Measurements from ENCODE around the gene ACVR1. TPM values are rescaled to one million over a fixed set of nuclear protein-coding genes. Genes with fewer than 3 reads are reported as not detected.

The ACVR1 gene
- total RNA-seq, 1 experiment from 2014 or later: 17.1 TPM

DNA sequence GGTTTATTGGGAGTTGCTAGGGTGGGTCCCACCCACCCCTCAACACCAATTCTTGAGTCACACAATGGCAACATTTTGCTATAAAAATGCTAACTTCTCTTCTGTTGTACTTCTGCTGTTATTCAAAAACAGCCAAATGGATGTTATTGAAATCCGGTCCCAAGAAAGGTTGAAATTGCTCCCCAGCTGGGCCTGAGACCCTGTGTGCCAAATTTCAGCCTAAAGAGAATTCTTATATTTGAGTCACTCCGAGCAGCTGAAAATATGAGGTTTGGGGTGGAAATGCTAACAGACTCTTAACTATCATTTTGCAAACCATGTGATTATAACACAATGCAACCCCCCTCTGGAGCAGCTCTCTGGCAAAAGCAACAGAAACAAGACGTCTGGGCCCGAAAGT is 27.0 kb upstream of the ACVR1 start:
- Histone ChIP-seq H3K9me3 (ENCODE audit: low read depth, low read length, poor library complexity, severe bottlenecking) (no peaks in the 10 kb centered on the region), H3K27me3 (replicated peaks; ENCODE audit: insufficient read depth, low read depth, low read length, poor library complexity) (no peaks in the 10 kb centered on the region), H3K27ac (ENCODE audit: low read depth, low read length, poor library complexity, severe bottlenecking) (no peak overlapping the region), H3K4me1 (ENCODE audit: insufficient read depth, low read length, poor library complexity, severe bottlenecking) (no peaks in the 10 kb centered on the region), H3K4me3 (ENCODE audit: low read depth, low read length, poor library complexity, severe bottlenecking) (no peak overlapping the region), H3K36me3 (ENCODE audit: insufficient read depth, low read length, poor library complexity, severe bottlenecking) (no peaks in the 10 kb centered on the region)
- ChIA-PET CTCF (interaction anchor here (0.6 to 1.0 kb wide), 2 partner anchors 87 to 278 kb away, joined by 3 to 5 read pairs; no protein-coding TSS in a partner anchor), POLR2A (ENCODE audit: low non-redundant PET) (no interaction called here)
- DNase-seq (ENCODE audit: low spot score): no peak
- TF ChIP-seq EZH2 (IDR thresholded peaks at IDR 0.05; ENCODE audit: borderline replicate concordance, low read depth, low read length, poor library complexity, severe bottlenecking): no peak
- TF ChIP-seq, protein P1, sequence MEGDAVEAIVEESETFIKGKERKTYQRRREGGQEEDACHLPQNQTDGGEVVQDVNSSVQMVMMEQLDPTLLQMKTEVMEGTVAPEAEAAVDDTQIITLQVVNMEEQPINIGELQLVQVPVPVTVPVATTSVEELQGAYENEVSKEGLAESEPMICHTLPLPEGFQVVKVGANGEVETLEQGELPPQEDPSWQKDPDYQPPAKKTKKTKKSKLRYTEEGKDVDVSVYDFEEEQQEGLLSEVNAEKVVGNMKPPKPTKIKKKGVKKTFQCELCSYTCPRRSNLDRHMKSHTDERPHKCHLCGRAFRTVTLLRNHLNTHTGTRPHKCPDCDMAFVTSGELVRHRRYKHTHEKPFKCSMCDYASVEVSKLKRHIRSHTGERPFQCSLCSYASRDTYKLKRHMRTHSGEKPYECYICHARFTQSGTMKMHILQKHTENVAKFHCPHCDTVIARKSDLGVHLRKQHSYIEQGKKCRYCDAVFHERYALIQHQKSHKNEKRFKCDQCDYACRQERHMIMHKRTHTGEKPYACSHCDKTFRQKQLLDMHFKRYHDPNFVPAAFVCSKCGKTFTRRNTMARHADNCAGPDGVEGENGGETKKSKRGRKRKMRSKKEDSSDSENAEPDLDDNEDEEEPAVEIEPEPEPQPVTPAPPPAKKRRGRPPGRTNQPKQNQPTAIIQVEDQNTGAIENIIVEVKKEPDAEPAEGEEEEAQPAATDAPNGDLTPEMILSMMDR (conservative IDR thresholded peaks at IDR 0.05; ENCODE audit: low read depth, low read length): no peak
- intact Hi-C loops (cut with micrococcal nuclease; ENCODE audit: unreplicated experiment): no loop called here
- BruUV-seq (replicated peaks): no TSS peak

DNA sequence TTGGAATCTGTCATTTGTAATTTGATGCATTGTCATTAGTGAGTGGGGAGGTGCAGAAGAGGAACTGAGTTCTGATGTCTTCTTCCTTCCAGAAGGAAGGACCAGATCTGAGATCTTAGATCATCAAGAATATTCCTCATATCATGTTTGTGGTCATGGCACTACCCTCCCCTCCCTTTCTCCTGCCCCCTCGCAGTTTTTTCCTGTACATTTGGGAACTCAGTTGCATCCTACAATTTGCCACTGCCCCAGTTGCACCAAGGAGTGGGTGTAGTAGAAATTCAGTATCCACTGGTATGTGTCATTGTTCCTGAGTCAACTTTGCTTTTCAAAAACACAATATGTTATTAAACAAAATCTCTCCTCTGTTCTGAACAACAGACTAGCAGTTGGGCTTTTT is 26.6 kb upstream of the ACVR1 start:
- DNase-seq (ENCODE audit: low spot score): no peak
- CTCF ChIA-PET: interaction anchor here (0.6 to 1.0 kb wide), 2 partner anchors 87 to 279 kb away, joined by 3 to 5 read pairs; no protein-coding TSS in a partner anchor
- H3K27ac ChIP-seq (ENCODE audit: low read depth, low read length, poor library complexity, severe bottlenecking): no peak overlapping the region
- H3K9me3 ChIP-seq (ENCODE audit: low read depth, low read length, poor library complexity, severe bottlenecking): no peaks in the 10 kb centered on the region
- BruUV-seq (replicated peaks): no TSS peak
- POLR2A ChIA-PET (ENCODE audit: low non-redundant PET): no interaction called here
- no peak overlapping the region for H3K4me3 ChIP-seq (ENCODE audit: low read depth, low read length, poor library complexity, severe bottlenecking)
- H3K27me3 ChIP-seq (replicated peaks; ENCODE audit: insufficient read depth, low read depth, low read length, poor library complexity): no peaks in the 10 kb centered on the region
- H3K36me3 ChIP-seq (ENCODE audit: insufficient read depth, low read length, poor library complexity, severe bottlenecking): no peaks in the 10 kb centered on the region
- no peaks in the 10 kb centered on the region for H3K4me1 ChIP-seq (ENCODE audit: insufficient read depth, low read length, poor library complexity, severe bottlenecking)
- intact Hi-C loops (cut with micrococcal nuclease; ENCODE audit: unreplicated experiment): no loop called here
- no peak for TF ChIP-seq EZH2 (IDR thresholded peaks at IDR 0.05; ENCODE audit: borderline replicate concordance, low read depth, low read length, poor library complexity, severe bottlenecking)
- TF ChIP-seq, protein P1 (conservative IDR thresholded peaks at IDR 0.05; ENCODE audit: low read depth, low read length): no peak

DNA sequence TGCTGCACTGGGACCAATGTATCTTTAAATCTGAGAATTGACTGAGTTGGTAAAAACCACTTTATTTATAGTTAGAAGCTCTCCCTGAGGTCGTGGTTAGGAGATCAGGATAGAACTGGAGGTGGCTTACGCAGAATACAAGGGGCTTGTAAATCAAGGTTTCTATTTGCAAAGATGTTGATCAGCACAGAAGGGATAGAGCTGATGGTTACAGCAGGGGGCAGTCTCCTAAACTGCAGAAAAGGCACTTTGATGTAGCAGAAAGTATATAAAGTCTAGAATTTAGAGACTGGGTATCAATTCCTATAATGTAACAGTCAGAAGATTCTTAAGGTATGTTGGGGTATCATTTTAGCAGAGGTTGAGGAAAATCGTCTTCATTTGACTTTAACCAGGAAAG is 25.2 kb upstream of the ACVR1 start:
- ChIA-PET CTCF (interaction anchor here (0.8 kb wide), 1 partner anchor 124 kb away, joined by 4 read pairs; no protein-coding TSS in a partner anchor), POLR2A (ENCODE audit: low non-redundant PET) (no interaction called here)
- Histone ChIP-seq H3K4me3 (ENCODE audit: low read depth, low read length, poor library complexity, severe bottlenecking) (no peak overlapping the region), H3K27ac (ENCODE audit: low read depth, low read length, poor library complexity, severe bottlenecking) (no peak overlapping the region), H3K36me3 (ENCODE audit: insufficient read depth, low read length, poor library complexity, severe bottlenecking) (no peaks in the 10 kb centered on the region), H3K27me3 (replicated peaks; ENCODE audit: insufficient read depth, low read depth, low read length, poor library complexity) (no peaks in the 10 kb centered on the region), H3K9me3 (ENCODE audit: low read depth, low read length, poor library complexity, severe bottlenecking) (no peaks in the 10 kb centered on the region), H3K4me1 (ENCODE audit: insufficient read depth, low read length, poor library complexity, severe bottlenecking) (no peaks in the 10 kb centered on the region)
- DNase-seq (ENCODE audit: low spot score): no peak
- intact Hi-C loops (cut with micrococcal nuclease; ENCODE audit: unreplicated experiment): no loop called here
- no peak for TF ChIP-seq EZH2 (IDR thresholded peaks at IDR 0.05; ENCODE audit: borderline replicate concordance, low read depth, low read length, poor library complexity, severe bottlenecking)
- TF ChIP-seq, protein P1 (conservative IDR thresholded peaks at IDR 0.05; ENCODE audit: low read depth, low read length): peak; percentile 56
- no TSS peak for BruUV-seq (replicated peaks)
